Stimulated activated CD4-positive, alpha-beta T cell treated with anti-CD3 and anti-CD28 coated beads, TNF-alpha, amount 100 ng/mL, for 24 hours (primary cell): ENCODE data around the gene WNT2.
"Not testable (repeated sequence)": the region's sequence is repeated elsewhere in the genome, so short reads cannot be mapped to it uniquely, and the experiment has no call there.

Source experiments
- DNase-seq, 3 experiments: peaks; one replicate each; pipeline ENCODE4 v3.0.0-alpha.2; 2020; ENCODE audit warnings: low read depth in 3 of 3

The WNT2 gene

GRCh38 chr7:117262546-117262945 is 60.3 kb downstream of the WNT2 start:
- no peak for DNase-seq

GRCh38 chr7:117259615-117260014 is 63.2 kb downstream of the WNT2 start:
- DNase-seq, result no peak

DNA sequence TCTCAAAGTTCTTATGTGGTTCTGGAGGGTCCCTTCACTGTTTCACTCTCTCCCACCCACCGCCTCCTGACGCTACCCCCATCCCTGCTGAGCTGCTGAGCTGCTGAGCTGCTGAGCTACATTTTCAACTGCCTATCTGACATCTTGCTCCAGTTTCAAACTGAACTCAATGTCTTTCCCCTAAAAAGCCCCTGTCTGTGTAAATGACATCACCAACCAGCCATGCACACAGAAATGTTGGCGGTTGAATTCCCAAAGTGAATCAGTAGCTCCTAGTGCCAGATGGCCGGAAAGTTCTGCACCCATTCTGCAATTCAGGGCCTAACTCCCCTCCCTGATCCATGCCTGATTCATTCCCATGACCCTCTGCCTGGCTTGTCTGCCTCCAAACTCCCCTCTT is 71.2 kb downstream of the WNT2 start:
- no peak for DNase-seq

- no peak for DNase-seq
Measured at GRCh38 chr7:117250801-117251200, 72.1 kb downstream of the WNT2 start.

- no peak for DNase-seq
Measured at GRCh38 chr7:117250245-117250644, 72.6 kb downstream of the WNT2 start.

DNA sequence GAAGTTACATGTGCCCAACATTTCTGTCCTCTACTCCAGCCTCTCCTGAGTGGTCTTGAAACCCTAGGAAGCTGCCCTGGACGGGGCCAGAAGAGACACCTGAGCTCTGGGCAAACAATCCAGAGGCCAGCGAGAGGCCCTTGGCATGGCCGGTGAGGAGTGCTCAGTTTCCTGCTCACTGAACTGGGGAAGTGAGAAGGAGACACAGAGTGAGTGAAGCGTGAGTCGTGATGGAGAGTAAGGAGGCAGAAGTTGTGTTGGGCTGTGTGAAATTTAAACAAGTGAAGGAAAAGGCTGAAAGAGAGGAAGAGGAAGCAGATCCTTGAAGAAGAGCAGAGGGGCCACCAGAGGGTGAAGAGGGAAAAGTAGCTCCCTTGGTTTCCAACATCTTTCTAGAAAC is 73.2 kb downstream of the WNT2 start:
- DNase-seq, result no peak

DNA sequence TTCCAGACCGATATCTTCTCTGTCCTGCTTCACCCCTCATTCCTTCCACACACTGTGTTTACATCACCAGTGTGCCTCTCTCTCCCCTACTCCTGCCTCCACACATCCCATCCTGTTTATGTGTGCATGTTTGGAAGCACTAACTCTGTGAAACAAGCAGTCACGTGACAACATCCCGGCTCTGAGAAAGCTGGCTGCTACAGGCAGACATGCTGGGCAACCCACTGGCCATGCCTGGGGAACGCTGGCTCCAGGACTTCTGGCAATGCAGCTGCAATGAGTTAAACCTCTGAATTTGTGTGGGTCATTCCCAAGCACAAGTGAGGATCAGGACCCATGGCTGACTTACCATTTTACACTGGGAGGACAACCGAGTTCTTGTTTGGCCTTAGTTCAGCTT is 74.0 kb downstream of the WNT2 start:
- DNase-seq, result no peak

DNA sequence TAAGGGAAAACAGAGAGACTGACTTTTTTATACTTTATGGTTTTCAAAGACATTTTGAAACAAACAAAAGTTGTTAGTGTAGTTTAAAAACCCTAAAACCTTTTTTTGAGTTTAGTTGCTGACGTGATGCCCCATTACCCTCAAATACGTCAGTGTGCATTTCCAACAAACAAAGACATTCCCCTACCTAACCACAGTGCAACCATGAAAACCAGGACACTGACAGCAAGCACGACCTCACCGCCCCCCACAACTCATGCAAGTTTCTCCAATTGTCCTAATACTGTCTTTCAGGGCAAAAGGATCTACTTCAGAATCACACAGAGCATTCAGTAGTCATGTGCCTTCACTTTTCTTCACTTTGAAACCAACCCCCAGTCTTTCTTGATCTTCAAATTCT is 75.0 kb downstream of the WNT2 start:
- DNase-seq, result no peak

GRCh38 chr7:117245703-117246102 is 77.2 kb downstream of the WNT2 start:
- not testable (repeated sequence) for DNase-seq

GRCh38 chr7:117243390-117243789 is 79.5 kb downstream of the WNT2 start:
- DNase-seq, result no peak

- DNase-seq, result no peak
Measured at GRCh38 chr7:117241088-117241487, 81.8 kb downstream of the WNT2 start.

DNA sequence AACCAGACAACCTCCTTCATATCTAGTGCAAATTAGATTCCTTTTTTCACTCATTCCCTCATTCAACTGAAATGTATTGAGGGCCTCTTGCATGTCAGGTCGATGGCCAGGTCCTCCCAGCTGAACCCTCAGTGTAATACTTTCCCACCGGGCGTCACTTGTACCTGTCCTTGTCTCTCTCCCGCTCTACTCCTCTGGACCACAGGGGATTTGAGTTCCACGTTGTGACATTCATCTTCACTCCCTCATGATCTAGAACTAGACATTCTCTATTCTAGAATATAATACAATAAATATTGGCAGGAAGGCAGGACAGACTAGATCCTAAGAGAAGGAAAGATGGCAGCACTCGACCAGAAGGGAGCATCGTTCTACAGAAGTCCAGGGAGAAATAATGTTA is 83.9 kb downstream of the WNT2 start:
- DNase-seq, result no peak

DNA sequence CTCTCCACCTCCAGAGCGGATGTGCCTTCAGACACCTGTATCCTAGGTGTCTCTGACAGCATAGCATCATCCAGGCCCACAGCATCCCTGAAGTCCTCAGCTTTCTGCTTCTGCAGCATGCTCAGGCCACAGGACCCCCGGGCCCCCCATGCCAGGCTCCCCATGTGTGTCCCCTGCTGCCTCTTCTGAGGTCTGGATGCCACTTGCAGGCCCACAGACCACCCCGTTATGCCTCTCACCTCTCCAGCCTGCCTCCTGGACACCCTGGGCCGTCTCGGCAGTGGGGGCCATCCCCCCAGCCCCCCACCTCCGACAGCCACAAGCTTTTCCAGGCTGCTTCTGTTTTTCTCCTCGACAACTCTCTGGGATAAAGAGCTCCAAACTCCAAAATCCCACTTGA is 84.4 kb downstream of the WNT2 start:
- no peak for DNase-seq

- DNase-seq, result no peak
Measured at GRCh38 chr7:117237646-117238045, 85.2 kb downstream of the WNT2 start.

DNA sequence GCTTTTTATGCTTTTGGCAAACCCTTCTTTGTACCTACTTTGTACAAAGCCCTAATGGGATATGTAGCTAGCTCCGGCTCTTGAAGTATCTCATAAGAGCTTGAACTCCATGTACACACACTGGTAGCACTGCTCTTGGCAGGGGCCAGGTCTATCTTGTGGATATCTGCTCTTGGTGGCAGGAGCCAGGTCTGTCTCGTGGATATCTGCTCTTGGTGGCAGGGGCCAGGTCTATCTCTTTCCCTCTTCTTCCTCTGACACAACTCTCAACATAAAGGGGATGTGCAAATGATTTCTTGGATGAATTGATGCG is 91.9 kb downstream of the WNT2 start:
- DNase-seq, result no peak

DNA sequence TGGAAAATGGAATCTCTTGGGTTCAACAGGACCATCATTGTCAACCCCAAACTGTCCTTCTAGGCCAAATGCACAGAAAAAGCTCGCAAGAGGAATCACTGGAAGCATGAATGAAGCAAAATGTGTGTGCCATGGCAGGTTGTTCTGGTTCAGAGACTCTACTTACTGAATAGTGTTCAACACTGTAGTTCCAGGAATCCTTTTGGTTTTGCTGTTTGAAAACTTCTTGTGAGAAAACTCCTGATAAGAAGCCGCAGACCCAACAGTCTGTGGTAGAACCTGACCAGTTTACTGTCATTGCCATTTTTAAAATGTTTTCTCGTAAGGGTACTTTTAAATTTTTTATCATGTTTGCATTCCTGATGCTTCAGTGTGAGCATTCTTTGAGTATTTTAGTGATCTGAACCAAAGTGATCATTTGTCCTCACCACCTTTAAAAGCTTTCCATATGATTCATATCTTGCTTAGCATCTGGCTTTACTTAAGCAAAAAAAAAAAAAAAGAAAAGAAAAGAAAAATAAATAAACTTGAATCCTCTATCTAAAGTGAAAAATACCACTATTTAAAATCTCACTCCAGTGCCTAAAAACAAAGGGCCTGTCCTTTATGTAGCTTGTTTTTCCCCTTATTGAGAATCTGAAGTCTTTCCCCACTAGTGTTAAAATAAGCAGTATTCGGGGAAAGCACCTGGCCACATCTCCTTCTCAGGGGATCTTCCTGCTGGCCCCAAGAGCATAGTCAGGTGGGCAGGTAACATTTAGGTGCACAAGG is 92.4 kb downstream of the WNT2 start:
- no peak for DNase-seq

DNA sequence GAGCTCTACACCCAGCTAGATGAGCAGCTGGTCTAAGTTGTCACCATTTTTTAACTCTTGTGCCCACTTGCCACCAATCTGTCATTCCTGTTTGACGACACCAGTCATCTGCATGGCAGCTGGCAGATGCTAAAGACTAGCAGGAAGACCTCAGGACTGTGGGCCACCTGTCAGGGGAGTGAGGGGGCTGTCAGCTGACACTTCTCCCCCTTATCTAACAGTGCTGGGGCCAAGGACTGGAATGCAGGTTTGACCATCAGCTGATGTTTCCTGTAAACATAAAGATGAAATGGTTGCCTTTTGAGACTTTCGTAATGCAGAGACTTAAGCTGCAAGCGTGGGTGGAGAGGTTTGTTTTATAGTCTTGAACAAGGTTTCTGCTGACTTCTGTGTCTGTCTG is 93.5 kb downstream of the WNT2 start:
- no peak for DNase-seq

- DNase-seq, result no peak
Measured at GRCh38 chr7:117227091-117227490, 95.8 kb downstream of the WNT2 start.

DNA sequence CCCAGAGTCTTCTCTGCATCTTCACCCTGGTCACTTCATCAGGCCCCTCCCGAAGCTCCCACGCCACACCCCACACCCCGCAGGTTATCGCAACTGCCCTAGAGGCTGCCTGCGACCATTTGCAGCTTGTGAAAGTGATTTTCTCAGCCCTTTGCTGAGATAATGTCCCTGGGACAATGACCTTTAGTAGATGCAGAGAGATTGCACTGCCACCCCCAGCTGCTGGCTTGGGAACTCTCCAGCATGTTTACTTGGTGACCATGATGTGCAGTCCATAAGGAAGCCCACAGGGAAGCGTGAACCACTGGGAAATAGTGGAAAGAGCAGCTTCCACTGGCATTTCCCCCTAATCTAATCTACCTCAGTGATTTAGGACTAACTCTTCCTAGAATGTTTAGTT is 97.3 kb downstream of the WNT2 start:
- DNase-seq, result no peak
